Measurements from ENCODE around the gene CYP2C9. TPM values are rescaled to one million over a fixed set of nuclear protein-coding genes. Genes with fewer than 3 reads are reported as not detected.
"Not testable (repeated sequence)": the region's sequence is repeated elsewhere in the genome, so short reads cannot be mapped to it uniquely, and the experiment has no call there.

Gene CYP2C9
- total and polyA plus RNA-seq, 2 donors (not counting 3 experiments of a cell fraction or from before 2014, with no cell fraction given), result not detected

DNA sequence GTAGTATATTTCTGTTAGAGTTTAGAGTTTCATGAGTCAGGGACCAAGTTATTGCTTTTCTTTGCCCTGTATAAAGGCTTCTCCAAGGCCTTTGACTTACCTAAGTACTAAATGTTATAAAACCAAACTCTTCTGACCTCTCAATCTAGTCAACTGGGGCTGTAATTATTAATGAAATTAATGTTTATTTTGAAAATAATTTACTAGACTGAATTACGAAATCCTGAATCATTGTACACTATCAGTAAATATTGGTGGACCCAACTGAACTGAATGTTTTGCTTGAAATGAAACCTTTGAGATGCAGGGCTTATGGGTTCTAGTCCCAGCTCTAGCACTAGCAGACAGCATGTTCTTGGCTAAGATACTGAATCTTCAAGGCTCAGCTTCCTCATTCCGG, 1.7 kb upstream of the CYP2C9 start:
- FAIRE-seq, result no peak
- Histone ChIP-seq H3K79me2 (ENCODE audit: control insufficient read depth, insufficient read depth, low read length) (no peaks in the 10 kb centered on the region), H3K4me2 (ENCODE audit: insufficient read depth, low read length) (no peak overlapping the region), H3K9ac (replicated peaks; ENCODE audit: extremely low read depth, insufficient read depth, low read length) (no peak overlapping the region), H3K36me3 (ENCODE audit: control insufficient read depth in 2 of 2, extremely low read depth in 1 of 2, insufficient read depth in 2 of 2, low read length in 2 of 2) (no peaks in the 10 kb centered on the region), H3K27ac (ENCODE audit: insufficient read depth, low read depth, low read length) (no peak overlapping the region), H3K4me3 (replicated peaks in 1 of 3; ENCODE audit: insufficient read depth in 1 of 3, low read depth in 1 of 3, low read length in 3 of 3) (no peak overlapping the region), H3K27me3 (ENCODE audit: control insufficient read depth in 2 of 2, insufficient read depth in 2 of 2, low read length in 2 of 2) (no peaks in the 10 kb centered on the region), H2AFZ (ENCODE audit: low read depth, low read length) (no peak overlapping the region), H4K20me1 (replicated peaks; ENCODE audit: control insufficient read depth, extremely low read depth, insufficient read depth, low read length) (no peaks in the 10 kb centered on the region), H3K9me3 (replicated peaks; ENCODE audit: control insufficient read depth, insufficient read depth, low read length) (peaks cover 2% of the 10 kb centered on the region), H3K9me1 (replicated peaks; ENCODE audit: control insufficient read depth, extremely low read depth, insufficient read depth, low read length) (no peaks in the 10 kb centered on the region), H3K4me1 (ENCODE audit: control insufficient read depth, extremely low read depth, insufficient read depth, low read length) (no peaks in the 10 kb centered on the region)
- no TSS peak for BruUV-seq (replicated peaks)
- no peak for DNase-seq (ENCODE audit: low read depth, low spot score)
- ChIA-PET CTCF (no interaction called here), POLR2A (no interaction called here)
- intact Hi-C loops (cut with micrococcal nuclease) (no loop called here), dilution Hi-C loops (cut with MboI; ENCODE audit: extremely low pct_ligation_motif_present, low sequenced_read_pairs) (no loop called here)
- TF ChIP-seq FOS (IDR thresholded peaks at IDR 0.05; ENCODE audit: borderline replicate concordance, insufficient read depth, low read length), result no peak
- TF ChIP-seq MYC (IDR thresholded peaks at IDR 0.05; ENCODE audit: low read depth, low read length), result no peak
- no peak for TF ChIP-seq GATA2 (IDR thresholded peaks at IDR 0.05; ENCODE audit: insufficient read depth, insufficient read length, low read depth, low read length)
- TF ChIP-seq MAX (IDR thresholded peaks at IDR 0.05; ENCODE audit: insufficient read depth, insufficient read length), result no peak
- TF ChIP-seq CTCF (IDR thresholded peaks at IDR 0.05; ENCODE audit: extremely low read depth in 1 of 2, insufficient read depth in 1 of 2, low read depth in 1 of 2, low read length in 2 of 2), result no peak
- TF ChIP-seq POLR2AphosphoS5 (IDR thresholded peaks at IDR 0.05; ENCODE audit: insufficient read depth, low read depth, low read length), result no peak
- no peak for TF ChIP-seq POLR2A (IDR thresholded peaks at IDR 0.05; ENCODE audit: low read depth, low read length)
- TF ChIP-seq JUN (IDR thresholded peaks at IDR 0.05; ENCODE audit: borderline replicate concordance, insufficient read depth, insufficient read length, low read depth), result no peak
- TF ChIP-seq EZH2 (IDR thresholded peaks at IDR 0.05; ENCODE audit: borderline replicate concordance, low read depth, low read length, severe bottlenecking), result no peak

- H3K79me2 ChIP-seq (ENCODE audit: control insufficient read depth, insufficient read depth, low read length); H4K20me1 ChIP-seq (replicated peaks; ENCODE audit: control insufficient read depth, extremely low read depth, insufficient read depth, low read length); H3K4me2 ChIP-seq (ENCODE audit: insufficient read depth, low read length); H2AFZ ChIP-seq (ENCODE audit: low read depth, low read length); H3K36me3 ChIP-seq (ENCODE audit: control insufficient read depth in 2 of 2, extremely low read depth in 1 of 2, insufficient read depth in 2 of 2, low read length in 2 of 2); BruUV-seq (replicated peaks); H3K9me1 ChIP-seq (replicated peaks; ENCODE audit: control insufficient read depth, extremely low read depth, insufficient read depth, low read length); DNase-seq (ENCODE audit: low read depth, low spot score); intact Hi-C loops (cut with micrococcal nuclease); H3K9me3 ChIP-seq (replicated peaks; ENCODE audit: control insufficient read depth, insufficient read depth, low read length); CTCF ChIA-PET; FAIRE-seq; H3K27me3 ChIP-seq (ENCODE audit: control insufficient read depth in 2 of 2, insufficient read depth in 2 of 2, low read length in 2 of 2); POLR2A ChIA-PET; H3K4me3 ChIP-seq (replicated peaks in 1 of 3; ENCODE audit: insufficient read depth in 1 of 3, low read depth in 1 of 3, low read length in 3 of 3); H3K9ac ChIP-seq (replicated peaks; ENCODE audit: extremely low read depth, insufficient read depth, low read length); dilution Hi-C loops (cut with MboI; ENCODE audit: extremely low pct_ligation_motif_present, low sequenced_read_pairs); H3K27ac ChIP-seq (ENCODE audit: insufficient read depth, low read depth, low read length); H3K4me1 ChIP-seq (ENCODE audit: control insufficient read depth, extremely low read depth, insufficient read depth, low read length): not testable (repeated sequence)
Observed at GRCh38 chr10:94943432-94944103, 5.1 kb downstream of the CYP2C9 start.

DNA sequence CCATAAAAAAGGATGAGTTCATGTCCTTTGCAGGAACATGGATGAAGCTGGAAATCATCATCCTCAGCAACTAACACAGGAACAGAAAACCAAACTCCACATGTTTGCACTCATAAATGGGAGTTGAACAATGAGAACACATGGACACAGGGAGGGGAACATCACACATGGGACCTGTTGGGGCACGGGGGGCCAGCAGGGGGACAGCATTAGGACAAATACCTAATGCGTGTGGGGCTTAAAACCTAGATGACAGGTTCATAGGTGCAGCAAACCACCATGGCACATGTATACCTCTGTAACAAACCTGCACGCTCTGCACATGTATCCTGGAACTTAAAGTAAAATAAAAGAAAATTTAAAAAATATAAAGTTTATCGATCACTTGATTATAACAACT, 7.7 kb downstream of the CYP2C9 start:
- H3K27me3 ChIP-seq (ENCODE audit: control insufficient read depth in 2 of 2, insufficient read depth in 2 of 2, low read length in 2 of 2); H2AFZ ChIP-seq (ENCODE audit: low read depth, low read length); intact Hi-C loops (cut with micrococcal nuclease); H3K4me3 ChIP-seq (replicated peaks in 1 of 3; ENCODE audit: insufficient read depth in 1 of 3, low read depth in 1 of 3, low read length in 3 of 3); H3K9ac ChIP-seq (replicated peaks; ENCODE audit: extremely low read depth, insufficient read depth, low read length); BruUV-seq (replicated peaks); CTCF ChIA-PET; H3K9me1 ChIP-seq (replicated peaks; ENCODE audit: control insufficient read depth, extremely low read depth, insufficient read depth, low read length); H3K36me3 ChIP-seq (ENCODE audit: control insufficient read depth in 2 of 2, extremely low read depth in 1 of 2, insufficient read depth in 2 of 2, low read length in 2 of 2); H4K20me1 ChIP-seq (replicated peaks; ENCODE audit: control insufficient read depth, extremely low read depth, insufficient read depth, low read length); FAIRE-seq; dilution Hi-C loops (cut with MboI; ENCODE audit: extremely low pct_ligation_motif_present, low sequenced_read_pairs); DNase-seq (ENCODE audit: low read depth, low spot score); POLR2A ChIA-PET; H3K9me3 ChIP-seq (replicated peaks; ENCODE audit: control insufficient read depth, insufficient read depth, low read length); H3K4me1 ChIP-seq (ENCODE audit: control insufficient read depth, extremely low read depth, insufficient read depth, low read length); H3K79me2 ChIP-seq (ENCODE audit: control insufficient read depth, insufficient read depth, low read length); H3K4me2 ChIP-seq (ENCODE audit: insufficient read depth, low read length); H3K27ac ChIP-seq (ENCODE audit: insufficient read depth, low read depth, low read length): not testable (repeated sequence)
